ENCODE results near the gene KCNK6. TPM values are rescaled to one million over a fixed set of nuclear protein-coding genes. Genes with fewer than 3 reads are reported as not detected.

KCNK6 gene
- total RNA-seq, 1 donor from 2014 or later: 0.92 TPM

GRCh38 chr19:38315657-38316476, 3.8 kb upstream of the KCNK6 start, which contains the start of gene YIF1B:
TSS of gene YIF1B (minus strand) at chr19:38315947. CDS start at chr19:38315917, 30 bp downstream.
- H3K27ac Mint-ChIP-seq: peak within 1 kb of the TSS; percentile 66
- H3K27ac ChIP-seq: no peak within 1 kb of the TSS
- peak; percentile 98 for DNase-seq (ENCODE audit: low spot score)
- peak within 1 kb of the TSS; percentile 86 for H3K4me2 ChIP-seq
- H3K4me1 ChIP-seq: peaks cover 8% of the 10 kb centered on the region
- H3K9me3 ChIP-seq (ENCODE audit: low read depth): no peaks in the 10 kb centered on the region
- no peaks in the 10 kb centered on the region for H3K36me3 ChIP-seq
- peaks cover 46% of the 10 kb centered on the region for H3K27me3 ChIP-seq
- no peaks in the 10 kb centered on the region for H4K20me1 ChIP-seq (ENCODE audit: low read depth)
- H3K79me2 ChIP-seq (ENCODE audit: low read depth): peaks cover 13% of the 10 kb centered on the region
- H3F3A ChIP-seq (ENCODE audit: low read depth): peaks cover 28% of the 10 kb centered on the region
- H3K4me1 Mint-ChIP-seq: peaks cover 12% of the 10 kb centered on the region
- no peaks in the 10 kb centered on the region for H3K9me3 Mint-ChIP-seq
- H2AFZ ChIP-seq (replicated peaks): peak within 1 kb of the TSS; percentile 27
- peak within 1 kb of the TSS; percentile 91 for H3K4me3 Mint-ChIP-seq
- H3K27me3 Mint-ChIP-seq (ENCODE audit: insufficient read depth, low read depth): peaks cover 45% of the 10 kb centered on the region
- H3K36me3 Mint-ChIP-seq: no peaks in the 10 kb centered on the region
- no peak within 1 kb of the TSS for H3K9ac ChIP-seq
- peak within 1 kb of the TSS; percentile 57 for H3K4me3 ChIP-seq
- TF ChIP-seq EZH2 (IDR thresholded peaks at IDR 0.05) (no peak), CTCF (IDR thresholded peaks at IDR 0.05) (no peak), EZH2phosphoT487 (IDR thresholded peaks at IDR 0.05) (no peak)

GRCh38 chr19:38316477-38317067, 3.1 kb upstream of the KCNK6 start:
- Histone ChIP-seq H3K4me2 (peak overlapping the region; percentile 54), H3K9me3 (ENCODE audit: low read depth) (no peaks in the 10 kb centered on the region), H3K79me2 (ENCODE audit: low read depth) (peaks cover 13% of the 10 kb centered on the region), H3K4me3 (peak overlapping the region; percentile 57), H2AFZ (replicated peaks) (peak overlapping the region; percentile 27), H3K27me3 (peaks cover 53% of the 10 kb centered on the region), H3F3A (ENCODE audit: low read depth) (peaks cover 34% of the 10 kb centered on the region), H3K9ac (no peak overlapping the region), H3K36me3 (no peaks in the 10 kb centered on the region), H3K27ac (no peak overlapping the region), H4K20me1 (ENCODE audit: low read depth) (no peaks in the 10 kb centered on the region), H3K4me1 (peaks cover 14% of the 10 kb centered on the region)
- H3K9me3 Mint-ChIP-seq: no peaks in the 10 kb centered on the region
- TF ChIP-seq EZH2 (IDR thresholded peaks at IDR 0.05) (no peak), EZH2phosphoT487 (IDR thresholded peaks at IDR 0.05) (no peak), CTCF (IDR thresholded peaks at IDR 0.05) (no peak)
- H3K36me3 Mint-ChIP-seq: no peaks in the 10 kb centered on the region
- DNase-seq (ENCODE audit: low spot score): no peak
- peak overlapping the region; percentile 91 for H3K4me3 Mint-ChIP-seq
- peaks cover 12% of the 10 kb centered on the region for H3K4me1 Mint-ChIP-seq
- H3K27ac Mint-ChIP-seq: peak overlapping the region; percentile 66
- peaks cover 52% of the 10 kb centered on the region for H3K27me3 Mint-ChIP-seq (ENCODE audit: insufficient read depth, low read depth)

- no peak overlapping the region for H3K27ac ChIP-seq
- no peak for TF ChIP-seq CTCF (IDR thresholded peaks at IDR 0.05)
- TF ChIP-seq EZH2phosphoT487 (IDR thresholded peaks at IDR 0.05): no peak
- TF ChIP-seq EZH2 (IDR thresholded peaks at IDR 0.05): no peak
- H3K27me3 ChIP-seq: peaks cover 57% of the 10 kb centered on the region
- no peak for DNase-seq (ENCODE audit: low spot score)
- H3K9me3 Mint-ChIP-seq: no peaks in the 10 kb centered on the region
- peaks cover 34% of the 10 kb centered on the region for H3F3A ChIP-seq (ENCODE audit: low read depth)
- H3K36me3 Mint-ChIP-seq: no peaks in the 10 kb centered on the region
- H3K4me2 ChIP-seq: no peak overlapping the region
- H3K4me3 ChIP-seq: no peak overlapping the region
- H2AFZ ChIP-seq (replicated peaks): no peak overlapping the region
- peak overlapping the region; percentile 91 for H3K4me3 Mint-ChIP-seq
- H3K4me1 Mint-ChIP-seq: peaks cover 12% of the 10 kb centered on the region
- peaks cover 17% of the 10 kb centered on the region for H3K4me1 ChIP-seq
- H4K20me1 ChIP-seq (ENCODE audit: low read depth): no peaks in the 10 kb centered on the region
- H3K79me2 ChIP-seq (ENCODE audit: low read depth): peaks cover 13% of the 10 kb centered on the region
- H3K27me3 Mint-ChIP-seq (ENCODE audit: insufficient read depth, low read depth): peaks cover 57% of the 10 kb centered on the region
- H3K9me3 ChIP-seq (ENCODE audit: low read depth): no peaks in the 10 kb centered on the region
- H3K36me3 ChIP-seq: no peaks in the 10 kb centered on the region
- no peak overlapping the region for H3K9ac ChIP-seq
- H3K27ac Mint-ChIP-seq: peak overlapping the region; percentile 19
Measured at GRCh38 chr19:38317104-38317612, 2.5 kb upstream of the KCNK6 start.

Measured in neural progenitor cell (in vitro differentiated cells).